ENCODE data around the gene MTSS2.

DNA sequence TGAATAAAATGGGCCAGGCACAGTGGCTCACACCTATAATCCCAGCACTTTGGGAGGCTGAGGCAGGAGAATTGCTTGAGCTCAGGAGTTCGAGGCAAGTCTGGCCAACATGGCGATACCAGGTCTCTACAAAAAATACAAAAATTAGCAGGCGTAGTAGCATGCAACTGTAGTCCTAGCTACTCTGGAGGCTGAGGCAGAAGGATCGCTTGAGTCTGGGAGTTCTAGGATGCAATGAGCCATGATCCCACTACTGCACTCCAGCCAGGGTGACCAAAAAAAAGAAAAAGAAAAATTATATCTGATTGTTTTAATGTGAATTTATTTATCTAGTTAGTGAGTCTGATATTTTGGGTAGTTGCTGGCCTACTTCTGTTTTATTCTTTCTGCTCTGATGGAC lies 32.4 kb downstream of the MTSS2 start:
- no peak for TF ChIP-seq POLR2AphosphoS5 (IDR thresholded peaks at IDR 0.05)
- TF ChIP-seq, protein P1, sequence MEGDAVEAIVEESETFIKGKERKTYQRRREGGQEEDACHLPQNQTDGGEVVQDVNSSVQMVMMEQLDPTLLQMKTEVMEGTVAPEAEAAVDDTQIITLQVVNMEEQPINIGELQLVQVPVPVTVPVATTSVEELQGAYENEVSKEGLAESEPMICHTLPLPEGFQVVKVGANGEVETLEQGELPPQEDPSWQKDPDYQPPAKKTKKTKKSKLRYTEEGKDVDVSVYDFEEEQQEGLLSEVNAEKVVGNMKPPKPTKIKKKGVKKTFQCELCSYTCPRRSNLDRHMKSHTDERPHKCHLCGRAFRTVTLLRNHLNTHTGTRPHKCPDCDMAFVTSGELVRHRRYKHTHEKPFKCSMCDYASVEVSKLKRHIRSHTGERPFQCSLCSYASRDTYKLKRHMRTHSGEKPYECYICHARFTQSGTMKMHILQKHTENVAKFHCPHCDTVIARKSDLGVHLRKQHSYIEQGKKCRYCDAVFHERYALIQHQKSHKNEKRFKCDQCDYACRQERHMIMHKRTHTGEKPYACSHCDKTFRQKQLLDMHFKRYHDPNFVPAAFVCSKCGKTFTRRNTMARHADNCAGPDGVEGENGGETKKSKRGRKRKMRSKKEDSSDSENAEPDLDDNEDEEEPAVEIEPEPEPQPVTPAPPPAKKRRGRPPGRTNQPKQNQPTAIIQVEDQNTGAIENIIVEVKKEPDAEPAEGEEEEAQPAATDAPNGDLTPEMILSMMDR (IDR thresholded peaks at IDR 0.05; ENCODE audit: poor library complexity, severe bottlenecking): no peak
- TF ChIP-seq TAF1 (IDR thresholded peaks at IDR 0.05; ENCODE audit: low read depth): no peak
- TF ChIP-seq EP300 (conservative IDR thresholded peaks at IDR 0.05; ENCODE audit: poor library complexity, severe bottlenecking): no peak
- TF ChIP-seq EZH2 (IDR thresholded peaks at IDR 0.05; ENCODE audit: borderline replicate concordance, insufficient read depth, low read length, poor library complexity, severe bottlenecking): no peak
- TF ChIP-seq MXI1 (conservative IDR thresholded peaks at IDR 0.05; ENCODE audit: poor library complexity, severe bottlenecking): no peak
- no peak for TF ChIP-seq SMC3 (conservative IDR thresholded peaks at IDR 0.05; ENCODE audit: poor library complexity)
- no peak for TF ChIP-seq RAD21 (conservative IDR thresholded peaks at IDR 0.05)
- TF ChIP-seq, protein P2, sequence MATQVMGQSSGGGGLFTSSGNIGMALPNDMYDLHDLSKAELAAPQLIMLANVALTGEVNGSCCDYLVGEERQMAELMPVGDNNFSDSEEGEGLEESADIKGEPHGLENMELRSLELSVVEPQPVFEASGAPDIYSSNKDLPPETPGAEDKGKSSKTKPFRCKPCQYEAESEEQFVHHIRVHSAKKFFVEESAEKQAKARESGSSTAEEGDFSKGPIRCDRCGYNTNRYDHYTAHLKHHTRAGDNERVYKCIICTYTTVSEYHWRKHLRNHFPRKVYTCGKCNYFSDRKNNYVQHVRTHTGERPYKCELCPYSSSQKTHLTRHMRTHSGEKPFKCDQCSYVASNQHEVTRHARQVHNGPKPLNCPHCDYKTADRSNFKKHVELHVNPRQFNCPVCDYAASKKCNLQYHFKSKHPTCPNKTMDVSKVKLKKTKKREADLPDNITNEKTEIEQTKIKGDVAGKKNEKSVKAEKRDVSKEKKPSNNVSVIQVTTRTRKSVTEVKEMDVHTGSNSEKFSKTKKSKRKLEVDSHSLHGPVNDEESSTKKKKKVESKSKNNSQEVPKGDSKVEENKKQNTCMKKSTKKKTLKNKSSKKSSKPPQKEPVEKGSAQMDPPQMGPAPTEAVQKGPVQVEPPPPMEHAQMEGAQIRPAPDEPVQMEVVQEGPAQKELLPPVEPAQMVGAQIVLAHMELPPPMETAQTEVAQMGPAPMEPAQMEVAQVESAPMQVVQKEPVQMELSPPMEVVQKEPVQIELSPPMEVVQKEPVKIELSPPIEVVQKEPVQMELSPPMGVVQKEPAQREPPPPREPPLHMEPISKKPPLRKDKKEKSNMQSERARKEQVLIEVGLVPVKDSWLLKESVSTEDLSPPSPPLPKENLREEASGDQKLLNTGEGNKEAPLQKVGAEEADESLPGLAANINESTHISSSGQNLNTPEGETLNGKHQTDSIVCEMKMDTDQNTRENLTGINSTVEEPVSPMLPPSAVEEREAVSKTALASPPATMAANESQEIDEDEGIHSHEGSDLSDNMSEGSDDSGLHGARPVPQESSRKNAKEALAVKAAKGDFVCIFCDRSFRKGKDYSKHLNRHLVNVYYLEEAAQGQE (IDR thresholded peaks at IDR 0.05; ENCODE audit: borderline replicate concordance): no peak
